Progenitor cell of endocrine pancreas (in vitro differentiated cells): ENCODE results near the gene BECN2. TPM values are rescaled to one million over a fixed set of nuclear protein-coding genes. Genes with fewer than 3 reads are reported as not detected.

ENCODE experiments used
- DNase-seq: peaks from one replicate; pipeline ENCODE4 v3.0.0; 2021; ENCODE audit warnings: low spot score; ENCODE audit not compliant: unreplicated experiment
- H3K27ac Mint-ChIP-seq: 2 replicates; pipeline ENCODE4 v1.8.0; 2021; ENCODE audit warnings: mild to moderate bottlenecking, moderate library complexity, mixed read lengths
- H3K27me3 Mint-ChIP-seq: 2 replicates; pipeline ENCODE4 v1.8.0; 2021; ENCODE audit warnings: mixed read lengths
- H3K36me3 Mint-ChIP-seq: 2 replicates; pipeline ENCODE4 v1.8.0; 2022; ENCODE audit warnings: mixed read lengths; ENCODE audit not compliant: insufficient read depth
- H3K4me1 Mint-ChIP-seq: 2 replicates; pipeline ENCODE4 v1.8.0; 2021; ENCODE audit warnings: low read depth, mixed read lengths
- H3K4me3 Mint-ChIP-seq: 2 replicates; pipeline ENCODE4 v1.8.0; 2021; ENCODE audit warnings: low read depth, mild to moderate bottlenecking, moderate library complexity, mixed read lengths
- H3K9me3 Mint-ChIP-seq: 2 replicates; pipeline ENCODE4 v1.8.0; 2021; ENCODE audit warnings: low read depth, mixed read lengths
- CTCF ChIP-seq: fragments of 200-600 bp; sonication (generic); IDR thresholded peaks from one replicate; pipeline ENCODE4 v1.5.0; 2021; ENCODE audit warnings: antibody characterized with exemption, mild to moderate bottlenecking; ENCODE audit not compliant: unreplicated experiment
- total RNA-seq: library from RNA; stranded (reverse); gene quantifications from 2 replicates; pipeline ENCODE4 v1.2.1, GENCODE V29; 2021

BECN2 gene
- total RNA-seq, 1 donor from 2014 or later, result not detected

- Mint-ChIP-seq H3K36me3 (no peaks in the 10 kb centered on the region), H3K27me3 (peaks cover 2% of the 10 kb centered on the region), H3K27ac (no peak overlapping the region), H3K4me3 (no peak overlapping the region), H3K9me3 (no peaks in the 10 kb centered on the region), H3K4me1 (no peaks in the 10 kb centered on the region)
- no peak for DNase-seq
- TF ChIP-seq CTCF, result no peak
Observed at GRCh38 chr1:241926141-241926540, 31.4 kb upstream of the BECN2 start.

GRCh38 chr1:241927321-241927720 is 30.2 kb upstream of the BECN2 start:
- H3K4me1 Mint-ChIP-seq, result no peaks in the 10 kb centered on the region
- no peaks in the 10 kb centered on the region for H3K36me3 Mint-ChIP-seq
- no peak for DNase-seq
- TF ChIP-seq CTCF, result no peak
- no peak overlapping the region for H3K27ac Mint-ChIP-seq
- no peak overlapping the region for H3K4me3 Mint-ChIP-seq
- H3K9me3 Mint-ChIP-seq, result no peaks in the 10 kb centered on the region
- peaks cover 2% of the 10 kb centered on the region for H3K27me3 Mint-ChIP-seq

GRCh38 chr1:241932845-241933244 is 24.7 kb upstream of the BECN2 start:
- no peak overlapping the region for H3K4me3 Mint-ChIP-seq
- peaks cover 12% of the 10 kb centered on the region for H3K4me1 Mint-ChIP-seq
- DNase-seq, result no peak
- no peaks in the 10 kb centered on the region for H3K9me3 Mint-ChIP-seq
- no peak for TF ChIP-seq CTCF
- no peaks in the 10 kb centered on the region for H3K36me3 Mint-ChIP-seq
- H3K27ac Mint-ChIP-seq, result peak overlapping the region; percentile 62
- no peaks in the 10 kb centered on the region for H3K27me3 Mint-ChIP-seq

- DNase-seq, result peak; percentile 50
- no peak overlapping the region for H3K4me3 Mint-ChIP-seq
- H3K4me1 Mint-ChIP-seq, result peaks cover 12% of the 10 kb centered on the region
- H3K36me3 Mint-ChIP-seq, result no peaks in the 10 kb centered on the region
- H3K27me3 Mint-ChIP-seq, result no peaks in the 10 kb centered on the region
- no peak for TF ChIP-seq CTCF
- H3K9me3 Mint-ChIP-seq, result peaks cover 3% of the 10 kb centered on the region
- no peak overlapping the region for H3K27ac Mint-ChIP-seq
Observed at GRCh38 chr1:241934201-241934848, 23.2 kb upstream of the BECN2 start.

- no peaks in the 10 kb centered on the region for H3K36me3 Mint-ChIP-seq
- H3K27me3 Mint-ChIP-seq, result no peaks in the 10 kb centered on the region
- peak overlapping the region; percentile 84 for H3K27ac Mint-ChIP-seq
- TF ChIP-seq CTCF, result no peak
- no peak overlapping the region for H3K4me3 Mint-ChIP-seq
- H3K4me1 Mint-ChIP-seq, result peaks cover 12% of the 10 kb centered on the region
- no peak for DNase-seq
- peaks cover 3% of the 10 kb centered on the region for H3K9me3 Mint-ChIP-seq
Observed at GRCh38 chr1:241934866-241935265, 22.7 kb upstream of the BECN2 start.
